GM12878 (cell line): ENCODE data around the gene SLX9. TPM values are rescaled to one million over a fixed set of nuclear protein-coding genes. Genes with fewer than 3 reads are reported as not detected.

ENCODE experiments used
- ATAC-seq: fragments of 200-7000 bp; cut with Tn5 transposase; 3 replicates; pipeline ENCODE4 v1.9.1; 2020; ENCODE audit warnings: mild to moderate bottlenecking, moderate library complexity
- BruUV-seq: library from RNA; stranded (reverse); fragments of 400-500 nt; replicated peaks from 2 replicates; lab custom pipeline; 2021; lab: Mats Ljungman, UMichigan
- CTCF ChIA-PET: fragments of 300-600 bp; sonication (Branson Sonifier 250); formaldehyde crosslinking; extraction: SDS; loops from one replicate; lab custom pipeline; 2021; ENCODE audit warnings: inconsistent platforms; lab: Yijun Ruan, JAX
- POLR2A ChIA-PET: fragments of 350-600 bp; formaldehyde crosslinking; extraction: SDS; loops from one replicate; lab custom pipeline; 2021; ENCODE audit warnings: inconsistent platforms; lab: Charles Lee
- RAD21 ChIA-PET: fragments of 300-600 bp; sonication (Branson Sonifier 250); formaldehyde crosslinking; loops from one replicate; lab custom pipeline; 2023; ENCODE audit warnings: antibody characterized with exemption; ENCODE audit not compliant: unreplicated experiment; lab: Charles Lee
- SMC1A ChIA-PET: fragments of 300-600 bp; sonication (Branson Sonifier 250); formaldehyde crosslinking; loops from one replicate; lab custom pipeline; 2023; ENCODE audit not compliant: unreplicated experiment, uncharacterized antibody; lab: Charles Lee
- DNase-seq: peaks from one replicate; pipeline ENCODE4 v3.0.0-alpha.2; 2011; ENCODE audit warnings: low read depth, low spot score
- FAIRE-seq: peaks from 3 replicates; lab custom pipeline; 2011; peaks lifted over from hg19 to GRCh38; lab: Jason Lieb, UNC
- H2AFZ ChIP-seq: 2 replicates; pipeline ENCODE4 v1.6.0; 2011; ENCODE audit warnings: low read depth, low read length, control low read depth; ENCODE audit not compliant: control insufficient read depth
- H3K27ac ChIP-seq: 2 replicates; pipeline ENCODE4 v1.5.1; 2011; ENCODE audit warnings: control low read depth; ENCODE audit not compliant: control insufficient read depth, insufficient read depth
- H3K27me3 ChIP-seq, 2 experiments: replicated peaks in 1 of 2; 2 replicates each; pipeline versions ENCODE4 v1.6.0 to v1.6.1; 2011; ENCODE audit warnings: low read length in 1 of 2; ENCODE audit not compliant: control insufficient read depth in 2 of 2, insufficient read depth in 2 of 2
- H3K36me3 ChIP-seq, 2 experiments: 2 replicates each; pipeline ENCODE4 v1.5.1; 2011; ENCODE audit warnings: low read length in 1 of 2; ENCODE audit not compliant: control insufficient read depth in 2 of 2, insufficient read depth in 2 of 2
- H3K4me1 ChIP-seq: 2 replicates; pipeline ENCODE4 v1.6.1; 2011; ENCODE audit warnings: mild to moderate bottlenecking, low read length, moderate library complexity, mixed read lengths; ENCODE audit not compliant: control insufficient read depth, insufficient read depth
- H3K4me2 ChIP-seq: 2 replicates; pipeline ENCODE4 v1.6.0; 2011; ENCODE audit warnings: control low read depth; ENCODE audit not compliant: control insufficient read depth, insufficient read depth
- H3K4me3 ChIP-seq: fragments of 200-600 bp; sonication (generic); 2 replicates; pipeline ENCODE4 v1.5.1; 2016
- H3K79me2 ChIP-seq: 2 replicates; pipeline ENCODE4 v1.6.0; 2011; ENCODE audit warnings: low read length; ENCODE audit not compliant: control insufficient read depth, insufficient read depth
- H3K9ac ChIP-seq: 2 replicates; pipeline ENCODE4 v1.8.0; 2011; ENCODE audit warnings: low read length, control low read depth, mixed read lengths; ENCODE audit not compliant: control insufficient read depth, insufficient read depth
- H3K9me3 ChIP-seq: replicated peaks from 3 replicates; pipeline ENCODE4 v1.5.1; 2011; ENCODE audit warnings: mild to moderate bottlenecking, low read length; ENCODE audit not compliant: control insufficient read depth, insufficient read depth
- H4K20me1 ChIP-seq: 2 replicates; pipeline ENCODE4 v1.6.0; 2011; ENCODE audit not compliant: control insufficient read depth, insufficient read depth
- ATF3 ChIP-seq: IDR thresholded peaks from 2 replicates; pipeline ENCODE4 v1.6.1; 2011; ENCODE audit warnings: low read depth, mild to moderate bottlenecking, low read length, moderate library complexity, borderline replicate concordance; ENCODE audit errors: extremely low read depth
- CHD1 ChIP-seq: IDR thresholded peaks from 2 replicates; pipeline ENCODE4 v1.6.1; 2012; ENCODE audit warnings: low read depth, low read length, improper control_type of control experiment
- CUX1 ChIP-seq: IDR thresholded peaks from 2 replicates; pipeline ENCODE4 v1.6.1; 2012; ENCODE audit warnings: improper control_type of control experiment, low read depth, low read length; ENCODE audit not compliant: insufficient replicate concordance
- EZH2 ChIP-seq: IDR thresholded peaks from 2 replicates; pipeline ENCODE4 v1.6.1; 2012; ENCODE audit warnings: low read depth, mild to moderate bottlenecking, control low read depth, inconsistent platforms, low read length, borderline replicate concordance; ENCODE audit not compliant: control insufficient read depth
- HDAC6 ChIP-seq: fragments of 200-600 bp; sonication (generic); IDR thresholded peaks from one replicate; pipeline ENCODE4 v1.8.0; 2017; ENCODE audit warnings: antibody characterized with exemption; ENCODE audit not compliant: unreplicated experiment
- MAX ChIP-seq: IDR thresholded peaks from 2 replicates; pipeline ENCODE4 v1.6.1; 2012; ENCODE audit warnings: low read depth, low read length, improper control_type of control experiment
- MTA2 ChIP-seq: fragments of 450-650 bp; IDR thresholded peaks from 2 replicates; pipeline ENCODE4 v1.6.1; 2016; ENCODE audit warnings: low read depth, mild to moderate bottlenecking, moderate library complexity
- NFXL1 ChIP-seq: fragments of 450-650 bp; IDR thresholded peaks from 2 replicates; pipeline ENCODE4 v1.6.1; 2017; ENCODE audit warnings: antibody characterized with exemption, mild to moderate bottlenecking, borderline replicate concordance
- NFYA ChIP-seq: IDR thresholded peaks from 2 replicates; pipeline ENCODE4 v1.6.1; 2011; ENCODE audit warnings: low read depth, mild to moderate bottlenecking, low read length, improper control_type of control experiment, borderline replicate concordance
- PRDM15 ChIP-seq: fragments of 450-650 bp; formaldehyde crosslinking; IDR thresholded peaks from 2 replicates; pipeline ENCODE4 v1.4.0; 2020; ENCODE audit warnings: mild to moderate bottlenecking, moderate library complexity
- STAT3 ChIP-seq: IDR thresholded peaks from 2 replicates; pipeline ENCODE4 v1.6.1; 2011; ENCODE audit warnings: low read depth, low read length, improper control_type of control experiment
- WRNIP1 ChIP-seq: IDR thresholded peaks from 2 replicates; pipeline ENCODE4 v1.6.1; 2011; ENCODE audit warnings: low read depth, low read length, improper control_type of control experiment, borderline replicate concordance
- WGBS: methylation state at CpG from one replicate; pipeline ENCODE4 v1.1.6; 2016; ENCODE audit warnings: low lambda C conversion rate; ENCODE audit not compliant: insufficient replicate concordance, insufficient coverage; ENCODE audit errors: missing lambda C conversion rate; 5-methylcytosine and 5-hydroxymethylcytosine counted together
- in situ Hi-C: fragments of 300-500 bp; cut with MboI; formaldehyde crosslinking; loops from 9 replicates; pipeline ENCODE4 v1.14.3; 2018; ENCODE audit warnings: mixed read lengths
- intact Hi-C: fragments of 100-400 bp; cut with micrococcal nuclease; formaldehyde crosslinking; loops from one replicate; pipeline ENCODE4 v1.14.2; 2022; ENCODE audit not compliant: unreplicated experiment
- polyA plus RNA-seq, 11 experiments: library from polyadenylated mRNA; depleted of rRNA in 4 of 11; unstranded in 6 of 11; stranded (reverse) in 5 of 11; fragments of >200 nt; fragmentation: Nextera tagmentation in 4 of 11; fragmentation: Illumina TruSeq in 1 of 11; extraction: Ambion mirVana in 4 of 11; extraction: Trizol in 1 of 11; gene quantifications; 1 replicate in 1 of 11; 2 replicates in 10 of 11; pipeline versions ENCODE4 v1.2.1 to v1.2.3, GENCODE V29; 2011 to 2016; ENCODE audit warnings: inconsistent platforms in 2 of 11, missing spikeins in 2 of 11, low read depth in 1 of 11
- total RNA-seq, 4 experiments: library from RNA; depleted of rRNA in 3 of 4; stranded (reverse); fragments of >200 nt in 3 of 4; fragmentation: Illumina TruSeq in 1 of 4; extraction: Trizol in 1 of 4; gene quantifications; 2 replicates each; pipeline versions ENCODE4 v1.2.1 to v1.2.3, GENCODE V29; 2013 to 2021

SLX9 gene
- total and polyA plus RNA-seq, 10 of the 15 experiments (the other 5 are each of a cell fraction or from before 2014, with no cell fraction given) = 0.69 to 81.3 (median 33.9) TPM

- no peak overlapping the region for H3K4me2 ChIP-seq
- no TSS peak for BruUV-seq
- POLR2A ChIA-PET = no interaction called here
- TF ChIP-seq STAT3 (no peak), NFYA (no peak), EZH2 (no peak), WRNIP1 (no peak), MTA2 (no peak), HDAC6 (no peak), NFXL1 (no peak), CHD1 (no peak), CUX1 (no peak), MAX (no peak), ATF3 (no peak), PRDM15 (CRISPR knock-in tag) (no peak)
Measured at GRCh38 chr21:45011911-45012661, 72.3 kb downstream of the SLX9 start.

More at GRCh38 chr21:45011911-45012661, 72.3 kb downstream of the SLX9 start:
- WGBS = 49% methylated on average over 25 of the region's 30 CpGs
- intact Hi-C loops (no loop called here), in situ Hi-C loops (no loop called here)
- Histone ChIP-seq H3K79me2 (no peaks in the 10 kb centered on the region), H3K4me3 (no peak overlapping the region), H3K4me1 (no peaks in the 10 kb centered on the region), H3K9ac (no peak overlapping the region), H3K9me3 (no peaks in the 10 kb centered on the region; the same call in 2 of the 3 replicates), H4K20me1 (no peaks in the 10 kb centered on the region), H3K36me3 (no peaks in the 10 kb centered on the region), H3K27me3 (peaks cover 3% of the 10 kb centered on the region in 2 experiments; a peak in 3 of 4 replicates), H3K27ac (no peak overlapping the region), H2AFZ (no peak overlapping the region)
- ATAC-seq (no peak), FAIRE-seq (no peak), DNase-seq (no peak)
- CTCF ChIA-PET = no interaction called here
- RAD21 ChIA-PET = interaction anchor here (1.3 kb wide), 1 partner anchor 126 kb away, joined by 3 read pairs; no protein-coding TSS in a partner anchor
- SMC1A ChIA-PET = no interaction called here
